HUES64 (cell line): Measurements from ENCODE around the gene CAPN13.

Source experiments
- H3K27ac ChIP-seq: 2 replicates; pipeline ENCODE4 v1.7.0; 2013; ENCODE audit warnings: low read depth, low read length, inconsistent platforms
- H3K27me3 ChIP-seq: 2 replicates; pipeline ENCODE4 v1.6.1; 2013; ENCODE audit warnings: mild to moderate bottlenecking, low read length; ENCODE audit not compliant: insufficient read depth
- H3K36me3 ChIP-seq: 2 replicates; pipeline ENCODE4 v1.6.1; 2013; ENCODE audit warnings: mild to moderate bottlenecking, low read length; ENCODE audit not compliant: insufficient read depth
- H3K4me1 ChIP-seq: 2 replicates; pipeline ENCODE4 v1.6.1; 2013; ENCODE audit warnings: mild to moderate bottlenecking, low read length, moderate library complexity; ENCODE audit not compliant: insufficient read depth
- H3K4me3 ChIP-seq: 2 replicates; pipeline ENCODE4 v1.5.1; 2013; ENCODE audit warnings: mild to moderate bottlenecking, low read length, moderate library complexity
- H3K9ac ChIP-seq: 2 replicates; pipeline ENCODE4 v1.6.1; 2013; ENCODE audit warnings: mild to moderate bottlenecking, low read depth, low read length
- H3K9me3 ChIP-seq: 2 replicates; pipeline ENCODE4 v1.6.1; 2013; ENCODE audit warnings: low read depth, low read length; ENCODE audit not compliant: insufficient read depth
- WGBS: fragments of 150-250, 120-280 bp; methylation state at CpG from one replicate; pipeline ENCODE4 v1.1.7; 2013; ENCODE audit warnings: missing lambda C conversion rate; 5-methylcytosine and 5-hydroxymethylcytosine counted together

CAPN13 gene

GRCh38 chr2:30721668-30722647 lies 85.3 kb downstream of the CAPN13 start:
- H3K4me1 ChIP-seq, result no peaks in the 10 kb centered on the region
- WGBS, result 92% methylated on average over 6 of the region's 6 CpGs
- no peak overlapping the region for H3K27ac ChIP-seq
- no peaks in the 10 kb centered on the region for H3K36me3 ChIP-seq
- H3K9me3 ChIP-seq, result no peaks in the 10 kb centered on the region
- no peak overlapping the region for H3K4me3 ChIP-seq
- no peak overlapping the region for H3K9ac ChIP-seq
- H3K27me3 ChIP-seq, result no peaks in the 10 kb centered on the region

GRCh38 chr2:30721241-30721640 lies 86.0 kb downstream of the CAPN13 start:
- Histone ChIP-seq H3K36me3 (no peaks in the 10 kb centered on the region), H3K27me3 (no peaks in the 10 kb centered on the region), H3K9ac (no peak overlapping the region), H3K4me1 (no peaks in the 10 kb centered on the region), H3K4me3 (no peak overlapping the region), H3K27ac (no peak overlapping the region), H3K9me3 (no peaks in the 10 kb centered on the region)
- 90% methylated on average over 4 of the region's 4 CpGs for WGBS

- WGBS, result 87% methylated on average over 1 of the region's 1 CpG
- Histone ChIP-seq H3K27ac (no peak overlapping the region), H3K9me3 (no peaks in the 10 kb centered on the region), H3K4me3 (no peak overlapping the region), H3K4me1 (no peaks in the 10 kb centered on the region), H3K9ac (no peak overlapping the region), H3K36me3 (no peaks in the 10 kb centered on the region), H3K27me3 (no peaks in the 10 kb centered on the region)
Observed at GRCh38 chr2:30717081-30717650, 90.1 kb downstream of the CAPN13 start.

GRCh38 chr2:30716123-30716900 lies 90.9 kb downstream of the CAPN13 start:
- 92% methylated on average over 11 of the region's 11 CpGs for WGBS
- no peak overlapping the region for H3K9ac ChIP-seq

GRCh38 chr2:30714811-30715709 lies 92.2 kb downstream of the CAPN13 start:
- no peaks in the 10 kb centered on the region for H3K4me1 ChIP-seq
- WGBS, result 89% methylated on average over 8 of the region's 8 CpGs
- H3K4me3 ChIP-seq, result no peak overlapping the region
- no peaks in the 10 kb centered on the region for H3K27me3 ChIP-seq
- no peak overlapping the region for H3K9ac ChIP-seq
- H3K27ac ChIP-seq, result no peak overlapping the region
- no peaks in the 10 kb centered on the region for H3K9me3 ChIP-seq
- no peaks in the 10 kb centered on the region for H3K36me3 ChIP-seq

More at GRCh38 chr2:30716123-30716900, 90.9 kb downstream of the CAPN13 start:
- Histone ChIP-seq H3K4me1 (no peaks in the 10 kb centered on the region), H3K36me3 (no peaks in the 10 kb centered on the region), H3K27me3 (no peaks in the 10 kb centered on the region), H3K27ac (no peak overlapping the region), H3K4me3 (no peak overlapping the region), H3K9me3 (no peaks in the 10 kb centered on the region)

GRCh38 chr2:30713698-30714097 lies 93.5 kb downstream of the CAPN13 start:
- Histone ChIP-seq H3K27ac (no peak overlapping the region), H3K27me3 (no peaks in the 10 kb centered on the region), H3K9me3 (no peaks in the 10 kb centered on the region), H3K36me3 (no peaks in the 10 kb centered on the region), H3K4me1 (no peaks in the 10 kb centered on the region), H3K4me3 (no peak overlapping the region), H3K9ac (no peak overlapping the region)
- WGBS, result 97% methylated on average over 3 of the region's 3 CpGs

- Histone ChIP-seq H3K27ac (no peak overlapping the region), H3K9ac (no peak overlapping the region), H3K9me3 (no peaks in the 10 kb centered on the region), H3K27me3 (no peaks in the 10 kb centered on the region), H3K36me3 (no peaks in the 10 kb centered on the region), H3K4me1 (no peaks in the 10 kb centered on the region), H3K4me3 (no peak overlapping the region)
- WGBS, result 43% methylated on average over 4 of the region's 4 CpGs
Observed at GRCh38 chr2:30711646-30712085, 95.6 kb downstream of the CAPN13 start.

GRCh38 chr2:30710461-30710860 lies 96.8 kb downstream of the CAPN13 start:
- Histone ChIP-seq H3K36me3 (no peaks in the 10 kb centered on the region), H3K27ac (no peak overlapping the region), H3K9ac (no peak overlapping the region), H3K4me1 (no peaks in the 10 kb centered on the region), H3K9me3 (no peaks in the 10 kb centered on the region), H3K27me3 (no peaks in the 10 kb centered on the region), H3K4me3 (no peak overlapping the region)
- WGBS, result 93% methylated on average over 6 of the region's 6 CpGs

- no peaks in the 10 kb centered on the region for H3K36me3 ChIP-seq
- no peaks in the 10 kb centered on the region for H3K27me3 ChIP-seq
- H3K27ac ChIP-seq, result no peak overlapping the region
- H3K4me3 ChIP-seq, result no peak overlapping the region
- no peaks in the 10 kb centered on the region for H3K9me3 ChIP-seq
- 96% methylated on average over 4 of the region's 4 CpGs for WGBS
- H3K4me1 ChIP-seq, result no peaks in the 10 kb centered on the region
- H3K9ac ChIP-seq, result no peak overlapping the region
Observed at GRCh38 chr2:30710016-30710415, 97.2 kb downstream of the CAPN13 start.

GRCh38 chr2:30709516-30709915 lies 97.7 kb downstream of the CAPN13 start:
- H3K4me3 ChIP-seq, result no peak overlapping the region
- no peak overlapping the region for H3K9ac ChIP-seq
- no peaks in the 10 kb centered on the region for H3K9me3 ChIP-seq
- no peaks in the 10 kb centered on the region for H3K36me3 ChIP-seq
- no peaks in the 10 kb centered on the region for H3K27me3 ChIP-seq
- 89% methylated on average over 8 of the region's 8 CpGs for WGBS
- H3K27ac ChIP-seq, result no peak overlapping the region
- no peaks in the 10 kb centered on the region for H3K4me1 ChIP-seq
